ENCODE measurements around the gene GNG2.

GNG2 gene

DNA sequence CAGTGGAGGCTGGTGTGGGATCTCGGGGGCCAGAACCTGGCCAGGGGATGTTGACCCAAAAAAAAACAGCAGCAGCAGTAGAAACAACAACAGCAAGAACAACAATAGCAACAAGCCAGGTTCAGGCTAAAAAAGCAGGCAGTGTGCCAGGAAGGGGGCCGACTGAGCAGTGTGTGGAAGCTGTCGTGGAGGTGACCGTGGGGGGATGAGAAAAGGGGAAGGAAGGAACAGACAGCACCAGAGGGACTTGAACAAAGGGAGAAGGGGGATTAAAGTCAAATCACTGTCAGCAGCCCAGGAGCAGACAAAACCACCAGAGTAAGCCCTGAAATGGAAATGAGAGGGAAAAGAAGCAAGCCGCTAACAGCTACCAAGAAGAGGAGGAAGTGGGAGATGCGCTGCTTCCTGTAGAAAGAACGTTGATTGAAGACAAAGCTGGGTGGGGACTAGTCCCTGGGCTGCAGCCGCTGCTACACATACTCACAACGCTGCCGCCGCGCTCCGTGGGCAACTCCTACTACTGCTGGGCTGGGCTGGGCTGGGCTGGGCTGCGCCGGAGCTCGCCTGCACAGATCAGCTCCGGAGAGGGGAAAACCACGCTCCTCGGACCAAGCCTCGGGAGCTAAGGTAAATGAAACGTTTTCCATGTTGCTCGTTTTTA, at the start of gene GNG2:
Gene GNG2, plus strand, starts transcription at position 449 of the 661 bp plus-strand sequence. CDS start 90,067 bp downstream, outside the sequence.
- peak; percentile 15 for DNase-seq (ENCODE audit: low spot score)

DNA sequence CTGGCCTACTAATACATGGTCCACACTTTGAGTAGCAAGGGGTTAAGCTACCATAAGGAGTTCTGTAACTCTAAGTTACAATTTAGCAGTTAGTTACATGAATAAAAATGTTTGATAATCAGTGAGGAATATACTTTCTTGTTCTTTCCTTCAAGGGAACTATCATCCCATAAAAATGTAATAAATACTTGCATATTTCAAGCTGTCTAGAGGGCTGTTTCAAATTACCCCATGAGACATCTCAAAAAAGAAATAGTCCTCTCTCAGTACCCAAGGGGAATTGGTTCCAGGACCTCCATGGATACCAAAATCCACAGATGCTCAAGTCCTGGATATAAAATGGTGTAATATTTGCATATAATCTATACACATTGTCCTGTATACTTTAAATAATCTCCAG, 48.7 kb upstream of the GNG2 start:
- no peak for DNase-seq (ENCODE audit: low spot score)

DNA sequence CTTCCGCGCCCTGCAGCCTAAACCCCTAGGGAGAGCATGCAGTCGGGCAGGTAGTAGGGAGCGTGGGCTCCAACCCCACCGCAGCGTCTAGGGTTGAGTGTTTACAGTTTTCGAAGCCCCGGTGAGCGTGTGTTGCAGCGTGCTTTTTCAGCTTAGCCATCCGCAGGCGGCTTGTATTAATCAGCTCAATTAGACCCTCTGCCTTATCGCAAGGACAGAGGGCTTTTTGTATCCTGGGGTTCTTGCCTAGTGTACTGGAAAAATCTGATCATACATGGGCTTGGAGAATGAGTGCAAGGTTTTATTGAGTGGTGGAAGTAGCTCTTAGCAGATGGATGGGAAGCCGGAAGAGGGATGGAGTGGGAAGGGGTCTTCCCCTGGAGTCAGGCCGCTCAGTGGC, 44.4 kb upstream of the GNG2 start:
- DNase-seq (ENCODE audit: low spot score) = no peak

GRCh38 chr14:51817326-51817725, 43.1 kb upstream of the GNG2 start:
- DNase-seq (ENCODE audit: low spot score) = no peak

GRCh38 chr14:51818748-51819380, 41.5 kb upstream of the GNG2 start:
- no peak for DNase-seq (ENCODE audit: low spot score)

- DNase-seq (ENCODE audit: low spot score) = no peak
Observed at GRCh38 chr14:51821822-51822221, 38.6 kb upstream of the GNG2 start.

GRCh38 chr14:51822499-51822898, 37.9 kb upstream of the GNG2 start:
- DNase-seq (ENCODE audit: low spot score) = no peak

DNA sequence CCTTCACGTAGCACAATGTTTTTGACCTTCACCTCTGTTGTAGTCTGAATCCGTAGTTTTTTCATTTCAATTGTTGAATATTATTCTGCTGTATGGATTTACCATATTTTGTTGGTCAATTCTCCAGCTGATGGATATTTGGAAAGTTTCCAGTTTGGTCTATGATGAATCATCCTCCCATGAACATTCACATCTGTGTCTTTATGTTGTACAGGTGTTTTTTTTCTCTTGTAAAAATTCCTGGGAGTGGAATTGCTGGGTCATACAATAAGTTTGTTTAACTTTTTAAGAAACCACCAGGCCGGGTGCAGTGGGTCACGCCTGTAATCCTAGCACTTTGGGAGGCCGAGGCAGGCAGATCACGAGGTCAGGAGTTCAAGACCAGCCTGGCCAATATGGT, 36.7 kb upstream of the GNG2 start:
- no peak for DNase-seq (ENCODE audit: low spot score)

DNA sequence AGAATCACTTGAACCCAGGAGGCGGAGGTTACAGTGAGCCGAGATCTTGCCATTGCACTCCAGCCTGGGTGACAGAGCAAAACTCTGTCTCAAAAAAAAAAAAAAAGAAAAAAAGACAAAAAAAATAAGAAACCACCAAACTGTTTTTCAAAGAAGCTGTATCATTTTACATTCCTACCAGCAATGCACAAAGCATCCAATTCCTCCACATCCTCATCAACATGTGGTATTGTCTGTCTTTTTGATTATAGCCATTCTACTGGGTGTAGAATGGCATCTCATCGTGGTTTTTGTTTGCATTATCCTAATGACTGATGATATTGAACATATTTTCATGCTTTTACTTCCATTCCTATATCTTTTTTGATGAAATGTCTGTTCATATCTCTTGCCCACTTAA, 36.2 kb upstream of the GNG2 start:
- DNase-seq (ENCODE audit: low spot score) = no peak

- DNase-seq (ENCODE audit: low spot score) = no peak
Observed at GRCh38 chr14:51825926-51826325, 34.5 kb upstream of the GNG2 start.

GRCh38 chr14:51828017-51828797, 32.2 kb upstream of the GNG2 start:
- no peak for DNase-seq (ENCODE audit: low spot score)

- no peak for DNase-seq (ENCODE audit: low spot score)
Observed at GRCh38 chr14:51834240-51834639, 26.2 kb upstream of the GNG2 start.

- no peak for DNase-seq (ENCODE audit: low spot score)
Observed at GRCh38 chr14:51836417-51836816, 24.0 kb upstream of the GNG2 start.

DNA sequence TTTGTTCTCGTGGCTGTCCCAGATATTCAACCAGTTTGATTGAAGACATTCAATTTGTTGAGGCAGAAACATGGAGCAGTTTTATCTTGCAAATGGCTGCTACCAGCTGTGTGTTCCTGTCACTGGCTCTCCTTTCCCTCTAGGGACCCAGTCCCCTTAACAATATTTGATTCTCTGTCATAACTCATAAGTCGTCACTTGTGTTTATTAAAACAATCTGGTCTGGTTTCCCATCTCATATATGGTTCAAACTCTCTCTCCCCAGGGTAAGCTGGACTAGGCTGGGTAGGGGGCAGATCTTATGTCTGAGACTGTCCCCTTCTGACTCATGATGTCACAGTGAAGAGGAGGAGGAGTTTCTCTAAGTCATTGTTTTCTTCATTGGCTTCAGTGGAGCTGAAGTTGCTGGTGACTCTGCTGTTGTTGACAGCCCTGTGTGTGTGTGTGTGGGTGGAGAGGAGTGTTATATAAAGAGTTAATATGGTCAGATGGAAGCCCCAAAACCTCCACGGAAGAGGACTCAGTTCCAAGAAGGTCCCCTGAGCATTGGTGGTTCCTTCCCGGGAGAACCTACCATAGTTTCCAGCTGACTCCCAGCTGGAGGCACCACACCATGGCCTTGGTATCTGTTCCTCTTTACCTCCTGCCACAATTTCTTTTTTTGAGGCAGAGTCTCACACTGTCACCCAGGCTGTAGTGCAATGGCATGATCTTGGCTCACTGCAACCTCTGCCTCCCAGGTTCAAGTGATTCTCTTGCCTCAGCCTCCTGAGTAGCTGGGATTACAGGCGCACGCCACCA, 16.1 kb upstream of the GNG2 start:
- DNase-seq (ENCODE audit: low spot score) = no peak

GRCh38 chr14:51845811-51846210, 14.6 kb upstream of the GNG2 start:
- no peak for DNase-seq (ENCODE audit: low spot score)

DNA sequence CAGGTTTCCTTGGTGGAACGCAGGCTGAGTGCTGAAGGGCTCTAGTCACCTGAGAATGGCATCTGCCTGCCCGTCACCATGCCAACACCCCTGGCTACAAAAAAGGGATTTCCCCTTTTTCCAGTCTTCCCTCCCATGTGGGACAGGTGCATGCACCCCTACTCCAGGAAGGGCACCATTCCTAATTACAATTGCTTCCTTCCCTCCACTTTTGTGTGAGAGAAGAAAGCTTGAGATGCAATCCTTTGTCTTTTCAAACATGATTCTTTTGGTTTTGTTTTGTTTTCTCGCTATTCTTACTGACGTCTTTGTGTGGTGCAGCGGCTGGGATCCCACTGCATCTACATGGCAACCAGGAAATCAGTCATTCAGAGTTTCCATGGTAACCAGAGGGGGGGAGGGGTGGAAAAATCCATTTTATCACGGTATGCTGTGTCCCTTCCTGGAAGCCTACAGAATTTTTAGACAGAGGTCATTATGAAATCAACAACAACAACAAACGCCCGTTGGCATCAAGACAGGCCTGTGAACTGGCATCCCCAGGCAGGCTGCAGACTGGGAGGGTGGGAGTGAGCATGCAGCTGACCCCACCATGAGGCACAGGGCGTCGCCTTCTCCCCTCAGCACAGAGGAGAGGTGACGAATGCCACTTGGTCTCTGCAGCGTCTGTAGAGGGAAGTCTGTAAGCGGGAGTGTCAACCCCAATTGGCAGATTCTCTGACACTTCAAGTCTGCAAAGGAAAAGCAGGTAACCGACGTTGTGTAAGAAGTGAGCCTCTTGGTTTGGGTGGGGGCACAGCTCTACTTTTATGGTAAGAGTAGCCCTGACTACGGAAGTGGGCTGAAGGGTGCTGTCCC, 13.6 kb upstream of the GNG2 start:
- no peak for DNase-seq (ENCODE audit: low spot score)

GRCh38 chr14:51847489-51847796, 13.0 kb upstream of the GNG2 start:
- DNase-seq (ENCODE audit: low spot score) = no peak

DNA sequence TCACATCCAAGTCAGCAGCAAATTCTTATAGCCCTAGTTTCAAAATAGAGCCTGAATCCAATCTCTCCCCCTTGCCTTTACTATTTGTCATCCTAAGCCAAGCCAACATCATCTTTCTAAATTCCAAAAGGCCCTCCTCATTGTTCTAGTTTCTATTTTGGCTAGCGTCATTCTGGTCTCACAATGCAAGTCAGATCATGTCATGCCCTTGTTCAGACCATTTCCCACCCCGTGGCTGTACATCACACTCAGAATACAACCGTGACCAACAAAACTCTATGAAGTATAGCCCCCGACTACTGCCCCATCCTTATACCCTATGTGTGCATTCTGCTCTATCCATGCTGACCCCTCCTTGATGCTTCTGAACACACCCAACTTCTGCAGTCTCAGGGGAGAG, 12.3 kb upstream of the GNG2 start:
- no peak for DNase-seq (ENCODE audit: low spot score)

DNA sequence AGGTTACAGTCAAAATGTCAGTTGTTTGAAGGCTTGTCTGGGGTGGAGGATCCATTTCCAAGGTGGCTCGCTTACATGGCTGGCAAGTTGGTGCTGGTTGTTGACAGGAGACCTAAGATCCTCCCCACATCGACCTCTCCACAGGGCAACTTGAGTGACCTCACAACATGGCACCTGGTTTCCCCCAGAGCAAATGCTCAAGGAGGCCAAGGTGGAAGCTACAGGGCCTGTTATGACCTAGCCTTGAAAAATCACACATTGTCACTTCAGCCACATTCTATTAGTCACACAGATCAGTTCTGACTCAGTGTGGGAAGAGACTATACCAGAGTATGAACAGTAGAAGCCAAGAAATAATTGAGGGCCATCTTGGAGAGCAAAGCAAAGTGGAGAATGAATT, 11.3 kb upstream of the GNG2 start:
- DNase-seq (ENCODE audit: low spot score) = no peak

DNA sequence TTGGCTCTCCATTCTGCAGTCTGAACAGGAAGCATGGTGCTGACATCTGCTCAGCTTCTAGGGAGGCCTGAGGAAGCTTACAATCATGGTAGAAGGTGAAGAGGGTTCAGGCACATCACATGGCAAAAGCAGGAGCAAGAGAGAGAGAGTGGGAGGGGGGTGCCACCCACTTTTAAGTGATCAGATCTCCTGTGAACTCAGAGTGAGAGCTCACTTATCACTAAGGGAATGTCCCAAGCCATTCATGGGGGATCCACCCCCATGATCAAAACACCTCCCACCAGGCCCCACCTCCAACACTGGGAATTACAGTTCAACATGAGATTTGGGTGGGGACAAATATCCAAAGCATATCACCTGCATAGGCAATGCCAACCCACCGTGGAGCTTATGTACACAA, 9.8 kb upstream of the GNG2 start:
- DNase-seq (ENCODE audit: low spot score) = no peak

DNA sequence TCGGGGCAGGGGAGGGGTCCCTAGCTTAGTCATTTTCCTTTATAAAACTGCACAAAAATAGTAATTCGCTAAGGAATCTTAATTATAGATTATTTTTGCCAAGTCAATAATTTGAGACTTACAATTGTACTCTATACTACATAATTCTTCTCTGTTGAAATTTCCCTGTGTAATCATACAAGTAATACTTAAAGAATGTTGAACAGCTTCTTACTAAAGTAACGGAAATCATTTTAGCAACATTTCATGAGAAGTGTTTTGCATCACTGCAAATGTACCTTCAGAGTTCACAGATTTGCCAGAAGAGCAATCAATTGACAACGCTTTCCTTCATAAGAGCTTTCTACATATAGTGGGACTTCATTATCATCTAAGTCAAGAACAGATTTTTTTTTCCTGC, 7.9 kb upstream of the GNG2 start:
- DNase-seq (ENCODE audit: low spot score) = no peak

- DNase-seq (ENCODE audit: low spot score) = no peak
Observed at GRCh38 chr14:51855234-51855633, 5.2 kb upstream of the GNG2 start.

Data from HuH-7 (cell line).